ENCODE data around the gene CRYBG3.

DNA sequence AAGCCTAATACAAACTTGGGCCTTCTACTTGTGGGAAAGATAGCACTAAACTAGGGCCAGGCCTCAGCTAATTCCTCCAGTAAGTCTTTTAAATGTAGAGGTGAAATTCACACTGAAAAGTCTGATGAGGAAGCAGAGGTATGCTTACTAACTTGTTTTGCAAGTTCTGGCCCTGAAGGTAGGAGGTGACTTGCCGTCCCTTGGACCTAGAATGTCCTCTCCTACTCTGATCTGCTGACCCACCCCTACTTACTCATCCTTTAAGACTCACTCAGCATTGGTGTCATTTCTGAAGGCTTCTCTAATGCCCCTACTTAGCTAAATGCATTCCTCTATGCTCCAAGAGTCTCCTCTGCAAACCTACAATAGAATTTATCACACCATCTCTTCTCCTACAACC, 131.1 kb downstream of the CRYBG3 start:
- TF ChIP-seq, protein P1, sequence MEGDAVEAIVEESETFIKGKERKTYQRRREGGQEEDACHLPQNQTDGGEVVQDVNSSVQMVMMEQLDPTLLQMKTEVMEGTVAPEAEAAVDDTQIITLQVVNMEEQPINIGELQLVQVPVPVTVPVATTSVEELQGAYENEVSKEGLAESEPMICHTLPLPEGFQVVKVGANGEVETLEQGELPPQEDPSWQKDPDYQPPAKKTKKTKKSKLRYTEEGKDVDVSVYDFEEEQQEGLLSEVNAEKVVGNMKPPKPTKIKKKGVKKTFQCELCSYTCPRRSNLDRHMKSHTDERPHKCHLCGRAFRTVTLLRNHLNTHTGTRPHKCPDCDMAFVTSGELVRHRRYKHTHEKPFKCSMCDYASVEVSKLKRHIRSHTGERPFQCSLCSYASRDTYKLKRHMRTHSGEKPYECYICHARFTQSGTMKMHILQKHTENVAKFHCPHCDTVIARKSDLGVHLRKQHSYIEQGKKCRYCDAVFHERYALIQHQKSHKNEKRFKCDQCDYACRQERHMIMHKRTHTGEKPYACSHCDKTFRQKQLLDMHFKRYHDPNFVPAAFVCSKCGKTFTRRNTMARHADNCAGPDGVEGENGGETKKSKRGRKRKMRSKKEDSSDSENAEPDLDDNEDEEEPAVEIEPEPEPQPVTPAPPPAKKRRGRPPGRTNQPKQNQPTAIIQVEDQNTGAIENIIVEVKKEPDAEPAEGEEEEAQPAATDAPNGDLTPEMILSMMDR (optimal IDR thresholded peaks at IDR 0.05 in 1 of 3, IDR thresholded peaks at IDR 0.05 in 1 of 3, conservative IDR thresholded peaks at IDR 0.05 in 1 of 3; ENCODE audit: extremely low read depth in 1 of 3, insufficient read depth in 2 of 3, low read length in 3 of 3) = no peak
- TF ChIP-seq EZH2 (IDR thresholded peaks at IDR 0.05; ENCODE audit: low read length) = no peak
